OCI-LY3 (cell line): ENCODE data around the gene SLC12A7.

ENCODE experiments used
- H2AFZ ChIP-seq: fragments of 200-600, 300-600 bp; shearing (Covaris generic); 2 replicates; pipeline ENCODE4 v1.6.0; 2014; ENCODE audit warnings: antibody characterized with exemption, low read depth, low read length
- H3K27ac ChIP-seq: fragments of 200-600, 300-600 bp; sonication (generic); 2 replicates; pipeline ENCODE4 v1.5.1; 2014; ENCODE audit warnings: mild to moderate bottlenecking, low read length, moderate library complexity, mixed read lengths
- H3K27me3 ChIP-seq: fragments of 200-600, 300-600 bp; sonication (generic); 2 replicates; pipeline ENCODE4 v1.6.1; 2014; ENCODE audit warnings: low read depth, low read length, mixed read lengths
- H3K36me3 ChIP-seq: fragments of 200-600, 300-600 bp; sonication (generic); replicated peaks from 2 replicates; pipeline ENCODE3; 2014; ENCODE audit warnings: low read depth, low read length, mixed read lengths
- H3K4me1 ChIP-seq: fragments of 300-600, 200-600 bp; sonication (generic); 2 replicates; pipeline ENCODE4 v1.6.1; 2014; ENCODE audit warnings: low read length, mixed read lengths
- H3K4me2 ChIP-seq: fragments of 200-600, 300-600 bp; sonication (generic); 2 replicates; pipeline ENCODE4 v1.6.1; 2014; ENCODE audit warnings: low read length, mixed read lengths
- H3K4me3 ChIP-seq: fragments of 300-600, 200-600 bp; sonication (generic); 2 replicates; pipeline ENCODE4 v1.5.1; 2014; ENCODE audit warnings: antibody characterized with exemption, mild to moderate bottlenecking, low read length, moderate library complexity
- H3K79me2 ChIP-seq: fragments of 300-600, 200-600 bp; shearing (Covaris generic); 2 replicates; pipeline ENCODE4 v1.6.1; 2014; ENCODE audit warnings: mild to moderate bottlenecking, low read length, mixed read lengths
- H3K9ac ChIP-seq: fragments of 300-600, 200-600 bp; shearing (Covaris generic); 2 replicates; pipeline ENCODE4 v1.6.0; 2014; ENCODE audit warnings: mild to moderate bottlenecking, low read length, moderate library complexity
- H3K9me3 ChIP-seq: fragments of 200-600, 300-600 bp; shearing (Covaris generic); 2 replicates; pipeline ENCODE4 v1.6.1; 2014; ENCODE audit warnings: low read length, mixed read lengths; ENCODE audit not compliant: insufficient read depth
- H4K20me1 ChIP-seq: fragments of 200-600, 300-600 bp; sonication (generic); 2 replicates; pipeline ENCODE4 v1.6.1; 2016; ENCODE audit warnings: low read length, mixed read lengths; ENCODE audit not compliant: insufficient read depth
- CTCF ChIP-seq: fragments of 200-600, 300-600 bp; sonication (generic); IDR thresholded peaks from 2 replicates; pipeline ENCODE4 v1.5.1; 2014; ENCODE audit warnings: antibody characterized with exemption, low read length, low read depth
- EZH2phosphoT487 ChIP-seq: fragments of 200-600 bp; shearing (Covaris generic); IDR thresholded peaks from 2 replicates; pipeline ENCODE4 v1.6.1; 2018; ENCODE audit warnings: antibody characterized with exemption, mixed run types, low read depth

Gene SLC12A7

DNA sequence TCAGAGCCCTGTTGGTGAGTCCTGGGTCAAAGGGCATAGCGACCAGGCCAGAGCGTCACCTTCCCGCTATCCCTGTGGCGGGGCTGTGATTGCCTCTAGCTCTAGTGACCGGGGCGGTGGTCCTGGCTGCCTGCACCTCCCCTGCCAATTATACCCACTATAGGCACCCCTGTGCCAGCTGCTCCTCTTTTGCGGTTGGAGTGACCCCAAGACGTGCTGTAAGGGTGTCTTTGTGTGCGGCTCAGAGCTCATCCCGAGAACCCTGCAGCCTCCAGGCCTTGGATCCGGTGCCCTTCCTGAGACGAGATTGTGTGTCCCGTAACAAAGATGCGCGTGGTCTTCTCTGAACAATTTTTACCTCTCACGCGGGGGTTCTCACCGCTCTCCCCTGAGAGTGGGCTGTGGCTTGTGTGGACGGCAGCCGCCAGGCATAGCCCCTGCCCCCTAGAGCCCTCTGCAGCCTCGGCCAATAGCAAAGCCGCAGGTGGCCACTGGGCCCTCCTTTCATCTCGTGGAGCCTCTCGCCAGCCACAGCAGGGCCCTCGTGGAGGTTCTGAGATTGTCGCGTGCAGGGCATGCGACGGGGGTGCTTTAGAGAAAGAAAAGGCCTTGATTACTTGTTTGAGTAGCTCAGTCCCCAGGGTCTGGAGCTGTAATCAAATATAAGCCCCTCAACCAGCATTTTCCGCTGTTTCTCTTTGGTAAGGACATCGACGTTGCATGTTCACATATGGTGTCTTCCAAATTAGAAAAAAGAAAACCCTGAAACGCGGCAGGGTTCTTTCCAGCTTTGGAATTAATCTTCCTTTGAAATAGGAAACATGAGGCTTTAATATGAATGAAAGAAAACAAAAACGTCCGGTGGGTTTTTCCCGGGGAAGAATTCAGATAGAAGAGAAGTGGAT, 92.6 kb downstream of the SLC12A7 start:
- no peaks in the 10 kb centered on the region for H3K4me1 ChIP-seq
- H3K4me2 ChIP-seq, result no peak overlapping the region
- H3K9ac ChIP-seq, result no peak overlapping the region
- H3K79me2 ChIP-seq, result no peaks in the 10 kb centered on the region
- TF ChIP-seq EZH2phosphoT487 (no peak), CTCF (no peak)
- H2AFZ ChIP-seq, result no peak overlapping the region
- H3K27ac ChIP-seq, result no peak overlapping the region
- H3K4me3 ChIP-seq, result no peak overlapping the region
- no peaks in the 10 kb centered on the region for H3K27me3 ChIP-seq
- H3K9me3 ChIP-seq, result no peaks in the 10 kb centered on the region
- no peaks in the 10 kb centered on the region for H3K36me3 ChIP-seq
- H4K20me1 ChIP-seq, result no peaks in the 10 kb centered on the region

GRCh38 chr5:1018596-1018995, 93.3 kb downstream of the SLC12A7 start:
- TF ChIP-seq CTCF (no peak), EZH2phosphoT487 (no peak)
- no peaks in the 10 kb centered on the region for H3K36me3 ChIP-seq
- no peaks in the 10 kb centered on the region for H3K27me3 ChIP-seq
- H3K4me2 ChIP-seq, result no peak overlapping the region
- no peak overlapping the region for H3K9ac ChIP-seq
- no peaks in the 10 kb centered on the region for H4K20me1 ChIP-seq
- H3K4me3 ChIP-seq, result no peak overlapping the region
- H3K4me1 ChIP-seq, result no peaks in the 10 kb centered on the region
- no peak overlapping the region for H2AFZ ChIP-seq
- no peak overlapping the region for H3K27ac ChIP-seq
- no peaks in the 10 kb centered on the region for H3K79me2 ChIP-seq
- no peaks in the 10 kb centered on the region for H3K9me3 ChIP-seq

DNA sequence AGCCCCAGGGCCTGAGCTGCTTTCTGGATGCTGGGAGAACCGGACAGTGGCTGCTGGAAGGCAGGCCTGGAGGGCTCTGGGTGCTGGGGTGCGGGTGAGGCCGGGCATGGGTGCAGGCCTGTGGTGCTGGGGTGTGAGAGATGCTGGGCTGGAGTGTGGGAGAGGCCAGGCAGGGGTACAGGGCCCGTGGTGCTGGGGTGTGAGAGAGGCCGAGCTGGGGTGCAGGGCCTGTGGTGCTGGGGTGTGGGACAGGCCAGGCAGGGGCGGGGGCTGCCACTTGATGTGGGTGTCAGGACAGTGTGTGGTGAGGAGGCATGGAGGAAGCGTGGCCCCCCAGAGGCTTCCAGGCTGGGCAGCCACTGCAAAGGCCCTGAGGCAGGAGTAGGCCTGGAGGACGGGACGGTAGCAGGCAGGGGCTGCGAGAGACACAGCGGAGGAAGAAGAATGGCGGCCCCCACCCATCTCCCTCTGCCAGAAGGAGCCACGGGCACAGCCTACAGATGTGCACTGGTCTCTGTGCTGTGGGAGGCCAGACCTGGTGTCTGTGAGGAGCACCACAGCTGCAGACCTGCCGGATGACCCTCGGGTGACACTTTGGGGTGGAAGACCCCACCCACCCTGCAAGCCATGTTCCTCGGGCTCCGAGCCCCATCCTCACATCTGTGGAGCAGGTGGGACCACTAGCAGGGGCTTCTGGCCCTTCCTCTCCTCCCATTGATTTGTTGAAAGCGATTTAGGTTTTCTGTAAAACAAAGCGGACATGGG, 94.0 kb downstream of the SLC12A7 start:
- no peaks in the 10 kb centered on the region for H4K20me1 ChIP-seq
- no peaks in the 10 kb centered on the region for H3K27me3 ChIP-seq
- H3K79me2 ChIP-seq, result no peaks in the 10 kb centered on the region
- H3K4me3 ChIP-seq, result no peak overlapping the region
- no peak for TF ChIP-seq EZH2phosphoT487
- TF ChIP-seq CTCF, result no peak
- H2AFZ ChIP-seq, result no peak overlapping the region
- no peaks in the 10 kb centered on the region for H3K9me3 ChIP-seq
- H3K27ac ChIP-seq, result no peak overlapping the region
- no peaks in the 10 kb centered on the region for H3K4me1 ChIP-seq
- no peak overlapping the region for H3K9ac ChIP-seq
- H3K4me2 ChIP-seq, result no peak overlapping the region
- no peaks in the 10 kb centered on the region for H3K36me3 ChIP-seq

DNA sequence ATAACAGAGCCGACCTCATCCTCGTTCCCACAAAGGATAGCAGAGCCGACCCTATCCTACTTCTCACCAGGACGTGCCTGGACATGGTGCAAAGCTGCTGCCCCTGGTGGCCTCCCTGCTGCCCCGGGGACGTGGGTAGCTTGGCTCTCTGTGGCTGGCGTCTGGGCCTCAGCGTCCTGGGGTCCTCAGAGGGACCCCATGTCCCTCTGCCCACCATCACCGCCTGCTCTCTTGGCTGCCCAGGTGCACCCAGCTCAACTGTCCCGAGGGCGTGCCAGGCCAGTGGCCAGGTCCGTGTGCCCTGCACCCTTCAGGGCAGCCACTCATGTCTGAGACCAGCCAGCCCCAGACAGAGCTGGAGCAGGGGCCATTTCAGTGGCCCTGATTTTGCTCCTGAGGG, 94.8 kb downstream of the SLC12A7 start:
- no peak overlapping the region for H3K4me2 ChIP-seq
- no peak overlapping the region for H3K4me3 ChIP-seq
- H3K79me2 ChIP-seq, result no peaks in the 10 kb centered on the region
- H3K9me3 ChIP-seq, result no peaks in the 10 kb centered on the region
- H3K27ac ChIP-seq, result no peak overlapping the region
- TF ChIP-seq EZH2phosphoT487 (no peak), CTCF (no peak)
- no peak overlapping the region for H2AFZ ChIP-seq
- no peak overlapping the region for H3K9ac ChIP-seq
- no peaks in the 10 kb centered on the region for H3K4me1 ChIP-seq
- no peaks in the 10 kb centered on the region for H3K36me3 ChIP-seq
- no peaks in the 10 kb centered on the region for H4K20me1 ChIP-seq
- no peaks in the 10 kb centered on the region for H3K27me3 ChIP-seq
